ENCODE measurements around the gene ADD2. TPM values are rescaled to one million over a fixed set of nuclear protein-coding genes. Genes with fewer than 3 reads are reported as not detected.
"Not testable (repeated sequence)": the region's sequence is repeated elsewhere in the genome, so short reads cannot be mapped to it uniquely, and the experiment has no call there.

The ADD2 gene
- total RNA-seq, 4 donors from 2014 or later: 3.2 to 4.8 (median 4.3) TPM

- TF ChIP-seq, protein P1, sequence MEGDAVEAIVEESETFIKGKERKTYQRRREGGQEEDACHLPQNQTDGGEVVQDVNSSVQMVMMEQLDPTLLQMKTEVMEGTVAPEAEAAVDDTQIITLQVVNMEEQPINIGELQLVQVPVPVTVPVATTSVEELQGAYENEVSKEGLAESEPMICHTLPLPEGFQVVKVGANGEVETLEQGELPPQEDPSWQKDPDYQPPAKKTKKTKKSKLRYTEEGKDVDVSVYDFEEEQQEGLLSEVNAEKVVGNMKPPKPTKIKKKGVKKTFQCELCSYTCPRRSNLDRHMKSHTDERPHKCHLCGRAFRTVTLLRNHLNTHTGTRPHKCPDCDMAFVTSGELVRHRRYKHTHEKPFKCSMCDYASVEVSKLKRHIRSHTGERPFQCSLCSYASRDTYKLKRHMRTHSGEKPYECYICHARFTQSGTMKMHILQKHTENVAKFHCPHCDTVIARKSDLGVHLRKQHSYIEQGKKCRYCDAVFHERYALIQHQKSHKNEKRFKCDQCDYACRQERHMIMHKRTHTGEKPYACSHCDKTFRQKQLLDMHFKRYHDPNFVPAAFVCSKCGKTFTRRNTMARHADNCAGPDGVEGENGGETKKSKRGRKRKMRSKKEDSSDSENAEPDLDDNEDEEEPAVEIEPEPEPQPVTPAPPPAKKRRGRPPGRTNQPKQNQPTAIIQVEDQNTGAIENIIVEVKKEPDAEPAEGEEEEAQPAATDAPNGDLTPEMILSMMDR (IDR thresholded peaks at IDR 0.05): no peak
- DNase-seq (ENCODE audit: low spot score) (no peak), ATAC-seq (ENCODE audit: low FRiP score) (no peak)
These were observed 108.4 kb downstream of the ADD2 start for GRCh38 chr2:70659551-70659950.

DNA sequence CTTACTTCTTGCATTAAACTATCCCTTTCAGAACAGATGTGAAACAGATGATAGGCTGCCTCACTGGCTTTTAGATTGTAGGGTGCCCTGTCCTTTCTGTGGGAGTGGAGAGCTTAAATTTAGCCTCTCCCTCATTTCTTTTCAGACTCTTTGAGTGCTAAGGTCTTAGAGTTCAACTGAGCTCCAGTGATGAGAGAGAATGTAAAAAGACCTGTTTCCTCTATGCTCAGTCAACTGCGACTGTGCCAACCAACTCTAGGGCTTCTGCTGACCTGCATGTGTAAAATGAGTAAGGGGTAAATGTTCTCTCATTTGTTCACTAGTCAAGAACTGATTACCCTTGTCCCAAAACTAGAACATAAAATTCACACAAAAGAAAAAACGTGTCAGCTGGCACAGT, 109.5 kb downstream of the ADD2 start:
- TF ChIP-seq, protein P1 (IDR thresholded peaks at IDR 0.05): no peak
- ATAC-seq (ENCODE audit: low FRiP score): no peak
- DNase-seq (ENCODE audit: low spot score): no peak

DNA sequence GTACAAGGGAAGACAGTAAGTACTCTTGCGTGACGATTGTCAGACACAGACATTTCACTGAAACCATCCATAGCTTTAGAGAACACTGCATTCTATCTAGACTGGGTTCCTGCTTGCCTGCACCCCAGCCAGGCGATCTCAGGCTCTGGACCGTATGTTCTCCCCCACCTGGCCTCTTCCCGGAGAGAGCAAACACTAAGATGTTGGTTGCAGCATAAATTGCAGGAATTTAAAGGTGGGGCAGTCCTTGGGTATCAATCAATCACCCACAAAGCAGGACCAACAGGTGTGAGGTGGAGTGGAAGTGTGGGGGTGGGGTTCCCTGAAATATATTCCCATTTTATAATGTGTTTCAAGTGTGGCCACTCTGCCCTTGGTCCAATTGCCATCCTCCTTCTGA, 110.8 kb downstream of the ADD2 start:
- TF ChIP-seq, protein P1 (IDR thresholded peaks at IDR 0.05): no peak
- DNase-seq (ENCODE audit: low spot score) (no peak), ATAC-seq (ENCODE audit: low FRiP score) (no peak)

GRCh38 chr2:70656421-70657010, 111.5 kb downstream of the ADD2 start:
- DNase-seq (ENCODE audit: low spot score): no peak
- TF ChIP-seq, protein P1 (IDR thresholded peaks at IDR 0.05): no peak
- ATAC-seq (ENCODE audit: low FRiP score): no peak

GRCh38 chr2:70655786-70656185, 112.2 kb downstream of the ADD2 start:
- no peak for DNase-seq (ENCODE audit: low spot score)
- ATAC-seq (ENCODE audit: low FRiP score): no peak
- TF ChIP-seq, protein P1 (IDR thresholded peaks at IDR 0.05): no peak

GRCh38 chr2:70655211-70655610, 112.8 kb downstream of the ADD2 start:
- ATAC-seq (ENCODE audit: low FRiP score); DNase-seq (ENCODE audit: low spot score): not testable (repeated sequence)

DNA sequence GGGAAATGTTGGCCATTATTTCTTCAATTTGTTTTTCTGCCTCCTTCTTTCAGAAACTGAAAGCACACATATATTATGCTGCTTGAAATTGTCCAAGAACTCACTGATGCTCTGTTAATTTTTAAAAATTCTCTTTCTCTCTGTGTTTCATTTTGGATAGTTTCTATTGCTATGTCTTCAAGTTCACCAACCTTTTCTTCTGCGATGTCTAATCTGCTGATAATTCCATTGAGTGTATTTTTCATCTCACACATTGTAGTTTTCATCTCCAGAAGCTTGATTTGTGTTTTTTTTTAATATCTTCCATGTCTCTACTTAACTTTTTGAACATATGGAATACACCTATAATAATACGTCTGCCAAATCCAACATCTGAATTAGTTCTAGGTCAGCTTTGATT, 116.3 kb downstream of the ADD2 start:
- DNase-seq (ENCODE audit: low spot score) (no peak), ATAC-seq (ENCODE audit: low FRiP score) (no peak)
- TF ChIP-seq, protein P1 (IDR thresholded peaks at IDR 0.05): no peak

Measured in omental fat pad (tissue), 4 donors.